T-cell (primary cell): ENCODE measurements around the gene LRRC61. TPM values are rescaled to one million over a fixed set of nuclear protein-coding genes. Genes with fewer than 3 reads are reported as not detected.
A peak's percentile ranks its signal among the peaks of the same experiment; 100 is the strongest.

ENCODE experiments used
- ATAC-seq, 4 experiments: fragments of 200-7000 bp in 3 of 4; fragments of 150-1000 bp in 1 of 4; cut with Tn5 transposase; replicated peaks in 1 of 4; 1 replicate in 3 of 4; 2 replicates in 1 of 4; pipeline ENCODE4 v1.10.0; 2021; ENCODE audit warnings: moderate library complexity in 3 of 4, mild to moderate bottlenecking in 2 of 4, moderate number of reproducible peaks in 1 of 4
- CTCF ChIA-PET, 2 donors: fragments of 300-600 bp; sonication (Branson Sonifier 250); formaldehyde crosslinking; loops; one replicate each; lab custom pipeline; 2022; ENCODE audit warnings: antibody characterized with exemption in 2 of 2; lab: Charles Lee
- POLR2A ChIA-PET, 2 donors: fragments of 300-600 bp; sonication (Branson Sonifier 250); formaldehyde crosslinking; loops; one replicate each; lab custom pipeline; 2022; ENCODE audit warnings: antibody characterized with exemption in 2 of 2; lab: Charles Lee
- DNase-seq, 35 experiments: peaks; one replicate each; pipeline versions ENCODE4 v3.0.0 to v3.0.0-alpha.2; 2013 to 2023
- H3K27ac ChIP-seq: one replicate; pipeline ENCODE4 v1.5.1; 2013; ENCODE audit warnings: low read length
- H3K27me3 ChIP-seq, 2 experiments: replicated peaks in 1 of 2; 1 replicate in 1 of 2; 2 replicates in 1 of 2; pipeline versions ENCODE4 v1.6.1 to v1.7.0; 2013; ENCODE audit warnings: low read length in 1 of 2, mixed read lengths in 1 of 2; ENCODE audit not compliant: control insufficient read depth in 2 of 2, insufficient read depth in 2 of 2; ENCODE audit errors: extremely low read depth in 1 of 2
- H3K36me3 ChIP-seq, 2 donors: 1 replicate in 1 of 2; 2 replicates in 1 of 2; pipeline versions ENCODE4 v1.6.1 to v1.7.0; 2013; ENCODE audit warnings: low read length in 1 of 2; ENCODE audit not compliant: control insufficient read depth in 2 of 2, insufficient read depth in 1 of 2; ENCODE audit errors: extremely low read depth in 1 of 2
- H3K4me1 ChIP-seq, 2 experiments: 1 replicate in 1 of 2; 2 replicates in 1 of 2; pipeline versions ENCODE4 v1.6.1 to v1.7.0; 2013; ENCODE audit warnings: low read length in 2 of 2, mixed read lengths in 1 of 2; ENCODE audit not compliant: insufficient read depth in 2 of 2, control insufficient read depth in 1 of 2; ENCODE audit errors: extremely low read depth in 1 of 2
- H3K4me3 ChIP-seq, 2 donors: 1 replicate in 1 of 2; 2 replicates in 1 of 2; pipeline versions ENCODE4 v1.5.1 to v1.7.0; 2013; ENCODE audit warnings: mild to moderate bottlenecking in 2 of 2, low read length in 1 of 2, moderate library complexity in 1 of 2; ENCODE audit not compliant: control insufficient read depth in 1 of 2; ENCODE audit errors: extremely low read depth in 1 of 2
- H3K9me3 ChIP-seq: 2 replicates; pipeline ENCODE4 v1.7.0; 2013
- H3K27ac Mint-ChIP-seq, 2 donors: one replicate each; pipeline ENCODE4 v1.8.0; 2020 to 2021; ENCODE audit warnings: mild to moderate bottlenecking in 2 of 2, mixed read lengths in 2 of 2
- H3K27me3 Mint-ChIP-seq, 2 donors: one replicate each; pipeline ENCODE4 v1.8.0; 2021 to 2022; ENCODE audit warnings: mixed read lengths in 2 of 2
- H3K36me3 Mint-ChIP-seq: one replicate; pipeline ENCODE4 v1.8.0; 2021; ENCODE audit warnings: mixed read lengths
- H3K4me1 Mint-ChIP-seq, 3 donors: one replicate each; pipeline ENCODE4 v1.8.0; 2020 to 2022; ENCODE audit warnings: mixed read lengths in 3 of 3, mild to moderate bottlenecking in 1 of 3
- H3K4me3 Mint-ChIP-seq, 3 donors: one replicate each; pipeline ENCODE4 v1.8.0; 2020 to 2022; ENCODE audit warnings: mild to moderate bottlenecking in 3 of 3, mixed read lengths in 3 of 3, moderate library complexity in 3 of 3
- H3K9me3 Mint-ChIP-seq, 3 donors: one replicate each; pipeline ENCODE4 v1.8.0; 2020 to 2022; ENCODE audit warnings: mixed read lengths in 3 of 3
- WGBS: methylation state at CpG from one replicate; pipeline ENCODE4 v1.1.5; 2013; ENCODE audit warnings: missing lambda C conversion rate; ENCODE audit not compliant: insufficient coverage; 5-methylcytosine and 5-hydroxymethylcytosine counted together
- total RNA-seq, 35 experiments: library from RNA in 6 of 35; stranded (reverse) in 6 of 35; fragments of 120-200 nt in 1 of 35; gene quantifications; one replicate each; pipeline versions ENCODE4 v1.2.1 to v1.2.4 and lab custom pipeline; 2013 to 2026

The LRRC61 gene
- total RNA-seq, 5 donors from 2014 or later (not counting 1 experiment from before 2014, with no cell fraction given) = 8.8 to 21.4 (median 16.6) TPM

GRCh38 chr7:150378853-150379440, 55.8 kb downstream of the LRRC61 start, which contains the start of gene ZNF775:
Gene ZNF775, plus strand, starts transcription at chr7:150379330. Its CDS starts 9,141 bp downstream, at chr7:150388471.
- H3K27ac ChIP-seq = peak within 1 kb of the TSS; percentile 73
- no peaks in the 10 kb centered on the region for H3K9me3 Mint-ChIP-seq
- H3K27ac Mint-ChIP-seq = peak within 1 kb of the TSS; percentile 83 to 86
- no peaks in the 10 kb centered on the region for H3K9me3 ChIP-seq
- CTCF ChIA-PET = no interaction called here
- H3K4me3 ChIP-seq = peak within 1 kb of the TSS; percentile 74 to 90
- no peaks in the 10 kb centered on the region for H3K36me3 Mint-ChIP-seq
- H3K4me1 ChIP-seq = peaks cover 9 to 38% of the 10 kb centered on the region in 2 experiments
- no peaks in the 10 kb centered on the region for H3K27me3 Mint-ChIP-seq
- peak; percentile 81 to 95 (median 90) for DNase-seq
- ATAC-seq = peak; percentile 96 to 99 (median 98)
- peaks cover 50 to 60% (median 59%) of the 10 kb centered on the region in 3 donors for H3K4me1 Mint-ChIP-seq
- H3K27me3 ChIP-seq = no peaks in the 10 kb centered on the region
- H3K36me3 ChIP-seq = no peaks in the 10 kb centered on the region
- POLR2A ChIA-PET = interaction anchor here in 1 of 2 donors (0.9 kb wide), 1 partner anchor 12 kb away, joined by 4 read pairs; no protein-coding TSS in a partner anchor
- under 1% methylated on average over 60 of the region's 60 CpGs for WGBS
- peak within 1 kb of the TSS; percentile 80 to 89 (median 84) for H3K4me3 Mint-ChIP-seq

GRCh38 chr7:150379441-150380379, 56.6 kb downstream of the LRRC61 start:
- POLR2A ChIA-PET = no interaction called here
- peaks cover 47 to 54% (median 54%) of the 10 kb centered on the region in 3 donors for H3K4me1 Mint-ChIP-seq
- peak in 2 of 4 experiments; percentile 5 to 38 for ATAC-seq

DNA sequence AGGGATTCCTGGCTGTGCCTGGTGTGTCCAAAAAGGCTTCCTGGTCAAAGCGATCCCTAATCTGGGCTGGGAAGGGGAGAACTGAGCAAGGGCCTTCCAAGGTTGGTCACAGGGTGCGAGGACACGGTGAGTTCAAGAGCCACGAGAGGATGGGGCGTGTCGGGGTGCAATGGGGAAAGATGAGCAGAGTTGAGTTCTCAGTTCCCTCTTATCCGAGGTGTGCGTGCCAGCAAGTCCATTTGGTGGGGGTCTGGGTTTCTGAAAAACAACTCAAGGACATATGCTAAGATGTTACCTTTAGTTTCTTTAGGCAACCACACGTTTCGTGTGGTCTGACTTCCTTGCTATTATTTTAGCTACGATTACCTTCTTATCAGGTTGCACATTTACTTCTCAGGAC, 57.3 kb downstream of the LRRC61 start:
- H3K36me3 Mint-ChIP-seq = peaks cover 3% of the 10 kb centered on the region
- H3K27me3 ChIP-seq = no peaks in the 10 kb centered on the region
- DNase-seq (no peak), ATAC-seq (no peak)
- H3K9me3 Mint-ChIP-seq = no peaks in the 10 kb centered on the region
- H3K36me3 ChIP-seq = peaks cover 0 to 1% of the 10 kb centered on the region in 2 donors
- peak overlapping the region in 1 of 2 donors; percentile 77 for H3K27ac Mint-ChIP-seq
- H3K9me3 ChIP-seq = no peaks in the 10 kb centered on the region
- H3K4me3 ChIP-seq = no peak overlapping the region
- ChIA-PET POLR2A (interaction anchor here in 1 of 2 donors (0.6 kb wide), 1 partner anchor 22 kb away, joined by 10 read pairs; no protein-coding TSS in a partner anchor), CTCF (interaction anchor here (0.5 to 0.8 kb wide), 5 partner anchors 19 to 378 kb away, joined by 3 to 7 read pairs (median 3); a partner anchor contains a TSS)
- H3K4me1 ChIP-seq = peaks cover 9 to 38% of the 10 kb centered on the region in 2 experiments
- WGBS = 89% methylated on average over 8 of the region's 11 CpGs
- H3K27me3 Mint-ChIP-seq = no peaks in the 10 kb centered on the region
- peaks cover 44 to 54% (median 52%) of the 10 kb centered on the region in 3 donors for H3K4me1 Mint-ChIP-seq
- H3K4me3 Mint-ChIP-seq = peak overlapping the region; percentile 80 to 89 (median 84)
- no peak overlapping the region for H3K27ac ChIP-seq

More at GRCh38 chr7:150379441-150380379, 56.6 kb downstream of the LRRC61 start:
- peaks cover 9 to 38% of the 10 kb centered on the region in 2 experiments for H3K4me1 ChIP-seq
- H3K27me3 Mint-ChIP-seq = no peaks in the 10 kb centered on the region
- H3K27ac Mint-ChIP-seq = peak overlapping the region; percentile 23 to 77
- CTCF ChIA-PET = interaction anchor here in 1 of 2 donors (0.8 kb wide), 1 partner anchor 26 kb away, joined by 3 read pairs; a partner anchor contains a TSS
- WGBS = 2% methylated on average over 45 of the region's 52 CpGs
- H3K9me3 Mint-ChIP-seq = no peaks in the 10 kb centered on the region
- H3K36me3 ChIP-seq = no peaks in the 10 kb centered on the region
- DNase-seq = peak in 1 of 35 experiments; percentile 36
- H3K9me3 ChIP-seq = no peaks in the 10 kb centered on the region
- peak overlapping the region; percentile 74 to 75 for H3K4me3 ChIP-seq
- no peaks in the 10 kb centered on the region for H3K36me3 Mint-ChIP-seq
- no peaks in the 10 kb centered on the region for H3K27me3 ChIP-seq
- H3K27ac ChIP-seq = no peak overlapping the region
- peak overlapping the region; percentile 80 to 89 (median 84) for H3K4me3 Mint-ChIP-seq

- no peaks in the 10 kb centered on the region for H3K27me3 ChIP-seq
- 92% methylated on average over 7 of the region's 9 CpGs for WGBS
- H3K9me3 Mint-ChIP-seq = no peaks in the 10 kb centered on the region
- H3K27ac Mint-ChIP-seq = no peak overlapping the region
- H3K4me1 Mint-ChIP-seq = peaks cover 39 to 49% (median 47%) of the 10 kb centered on the region in 3 donors
- no peak overlapping the region for H3K27ac ChIP-seq
- ATAC-seq (no peak), DNase-seq (no peak)
- peaks cover 0 to 4% of the 10 kb centered on the region in 2 donors for H3K36me3 ChIP-seq
- no peaks in the 10 kb centered on the region for H3K9me3 ChIP-seq
- ChIA-PET POLR2A (interaction anchor here in 1 of 2 donors (0.6 kb wide), 1 partner anchor 23 kb away, joined by 10 read pairs; no protein-coding TSS in a partner anchor), CTCF (interaction anchor here (0.5 to 0.8 kb wide), 5 partner anchors 20 to 378 kb away, joined by 3 to 7 read pairs (median 3); a partner anchor contains a TSS)
- H3K4me1 ChIP-seq = peaks cover 7 to 32% of the 10 kb centered on the region in 2 experiments
- no peak overlapping the region for H3K4me3 ChIP-seq
- no peaks in the 10 kb centered on the region for H3K27me3 Mint-ChIP-seq
- H3K36me3 Mint-ChIP-seq = peaks cover 3% of the 10 kb centered on the region
- peak overlapping the region in 1 of 3 donors; percentile 84 for H3K4me3 Mint-ChIP-seq
Measured at GRCh38 chr7:150381096-150381495, 57.9 kb downstream of the LRRC61 start.

DNA sequence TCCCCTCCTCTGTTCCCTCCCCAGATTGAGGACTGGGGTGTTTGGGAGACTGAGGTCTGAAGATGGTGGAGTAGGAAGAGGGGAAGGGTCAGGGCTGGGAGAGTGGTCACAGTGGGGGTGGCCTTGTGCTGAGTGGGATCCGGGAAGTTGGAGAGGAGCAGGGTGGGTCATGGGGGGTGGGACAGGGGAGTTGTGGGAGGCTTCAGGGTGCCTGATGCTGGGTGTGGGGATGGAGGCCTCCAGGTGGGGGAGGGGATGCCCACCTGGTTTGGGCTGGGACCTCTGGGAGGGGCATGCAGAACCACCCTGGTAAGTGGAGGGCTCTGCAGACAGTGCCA, 58.6 kb downstream of the LRRC61 start:
- no peaks in the 10 kb centered on the region for H3K27me3 Mint-ChIP-seq
- Histone ChIP-seq H3K36me3 (peaks cover 0 to 4% of the 10 kb centered on the region in 2 donors), H3K27ac (no peak overlapping the region), H3K4me3 (no peak overlapping the region), H3K27me3 (no peaks in the 10 kb centered on the region), H3K4me1 (peaks cover 6 to 26% of the 10 kb centered on the region in 2 experiments), H3K9me3 (no peaks in the 10 kb centered on the region)
- WGBS = no CpG with 5 or more reads among the region's 1 CpG
- no peak for ATAC-seq
- H3K4me1 Mint-ChIP-seq = peaks cover 33 to 42% (median 40%) of the 10 kb centered on the region in 3 donors
- ChIA-PET CTCF (no interaction called here), POLR2A (no interaction called here)
- peaks cover 3% of the 10 kb centered on the region for H3K36me3 Mint-ChIP-seq
- H3K9me3 Mint-ChIP-seq = no peaks in the 10 kb centered on the region
- DNase-seq = no peak
- H3K4me3 Mint-ChIP-seq = no peak overlapping the region
- H3K27ac Mint-ChIP-seq = no peak overlapping the region
